ENCODE measurements around the gene ST6GALNAC5.

GRCh38 chr1:76871355-76871974, 4.2 kb downstream of the ST6GALNAC5 start:
- TF ChIP-seq TAF1 (IDR thresholded peaks at IDR 0.05; ENCODE audit: low read depth) (no peak), MAX (IDR thresholded peaks at IDR 0.05) (no peak), EGR1 (IDR thresholded peaks at IDR 0.05) (no peak), CREB1 (IDR thresholded peaks at IDR 0.05; ENCODE audit: low read depth) (no peak), TEAD4 (IDR thresholded peaks at IDR 0.05) (no peak), USF1 (IDR thresholded peaks at IDR 0.05) (no peak)

Measured in Ishikawa (cell line).